MG63 (cell line): ENCODE results near the gene TMEM135. TPM values are rescaled to one million over a fixed set of nuclear protein-coding genes. Genes with fewer than 3 reads are reported as not detected.

Source experiments
- DNase-seq: peaks from one replicate; pipeline ENCODE4 v3.0.0-alpha.2; 2020
- H3K27me3 ChIP-seq: fragments of 250-450 bp; sonication (Bioruptor Pico); 2 replicates; pipeline ENCODE4 v1.5.1; 2020; ENCODE audit warnings: mild to moderate bottlenecking, moderate library complexity
- H3K36me3 ChIP-seq: fragments of 250-450 bp; sonication (Bioruptor Pico); 2 replicates; pipeline ENCODE4 v1.5.1; 2020; ENCODE audit warnings: mild to moderate bottlenecking, moderate library complexity
- H3K4me3 ChIP-seq: fragments of 250-450 bp; sonication (Bioruptor Pico); 2 replicates; pipeline ENCODE4 v1.5.1; 2020; ENCODE audit warnings: mild to moderate bottlenecking, moderate library complexity
- H3K9me3 ChIP-seq: fragments of 250-450 bp; sonication (Bioruptor Pico); 2 replicates; pipeline ENCODE4 v1.5.1; 2020; ENCODE audit warnings: mild to moderate bottlenecking, moderate library complexity
- total RNA-seq: library from RNA; depleted of rRNA; stranded (reverse); fragments of >200 nt; shearing (Covaris generic); gene quantifications from 2 replicates; pipeline ENCODE4 v1.2.3, GENCODE V29; 2014; ENCODE audit warnings: low replicate concordance; rRNA removed

The TMEM135 gene
- total RNA-seq, 1 experiment from 2014 or later, result 7.3 TPM

- H3K4me3 ChIP-seq, result peak overlapping the region; percentile 7; the same call in 1 of the 2 replicates
- H3K36me3 ChIP-seq, result no peaks in the 10 kb centered on the region
- H3K27me3 ChIP-seq, result no peaks in the 10 kb centered on the region
- peak; percentile 86 for DNase-seq
- no peaks in the 10 kb centered on the region for H3K9me3 ChIP-seq
These were observed 315.3 kb downstream of the TMEM135 start for GRCh38 chr11:87352759-87353707.

- Histone ChIP-seq H3K36me3 (no peaks in the 10 kb centered on the region), H3K9me3 (no peaks in the 10 kb centered on the region)
- DNase-seq, result no peak
These were observed 316.1 kb downstream of the TMEM135 start for GRCh38 chr11:87353771-87354345.

GRCh38 chr11:87355596-87355995 is 317.9 kb downstream of the TMEM135 start:
- Histone ChIP-seq H3K9me3 (no peaks in the 10 kb centered on the region), H3K36me3 (no peaks in the 10 kb centered on the region), H3K27me3 (no peaks in the 10 kb centered on the region), H3K4me3 (no peak overlapping the region)
- peak; percentile 12 for DNase-seq

More at GRCh38 chr11:87353771-87354345, 316.1 kb downstream of the TMEM135 start:
- H3K27me3 ChIP-seq, result no peaks in the 10 kb centered on the region
- no peak overlapping the region for H3K4me3 ChIP-seq

- no peaks in the 10 kb centered on the region for H3K27me3 ChIP-seq
- no peak overlapping the region for H3K4me3 ChIP-seq
- no peak for DNase-seq
- no peaks in the 10 kb centered on the region for H3K9me3 ChIP-seq
- H3K36me3 ChIP-seq, result no peaks in the 10 kb centered on the region
These were observed 318.7 kb downstream of the TMEM135 start for GRCh38 chr11:87356428-87356827.

GRCh38 chr11:87358461-87358860 is 320.7 kb downstream of the TMEM135 start:
- Histone ChIP-seq H3K36me3 (no peaks in the 10 kb centered on the region), H3K4me3 (no peak overlapping the region), H3K27me3 (no peaks in the 10 kb centered on the region), H3K9me3 (no peaks in the 10 kb centered on the region)
- DNase-seq, result no peak

- H3K9me3 ChIP-seq, result no peaks in the 10 kb centered on the region
- no peaks in the 10 kb centered on the region for H3K36me3 ChIP-seq
- no peak for DNase-seq
- no peaks in the 10 kb centered on the region for H3K27me3 ChIP-seq
- no peak overlapping the region for H3K4me3 ChIP-seq
These were observed 321.7 kb downstream of the TMEM135 start for GRCh38 chr11:87359401-87359800.

- Histone ChIP-seq H3K9me3 (no peaks in the 10 kb centered on the region), H3K27me3 (no peaks in the 10 kb centered on the region), H3K36me3 (no peaks in the 10 kb centered on the region), H3K4me3 (no peak overlapping the region)
- DNase-seq, result no peak
These were observed 324.2 kb downstream of the TMEM135 start for GRCh38 chr11:87361891-87362290.

GRCh38 chr11:87366346-87366745 is 328.6 kb downstream of the TMEM135 start:
- H3K4me3 ChIP-seq, result no peak overlapping the region
- H3K27me3 ChIP-seq, result no peaks in the 10 kb centered on the region
- no peaks in the 10 kb centered on the region for H3K36me3 ChIP-seq
- DNase-seq, result no peak
- H3K9me3 ChIP-seq, result no peaks in the 10 kb centered on the region

- Histone ChIP-seq H3K36me3 (no peaks in the 10 kb centered on the region), H3K27me3 (no peaks in the 10 kb centered on the region), H3K4me3 (no peak overlapping the region), H3K9me3 (no peaks in the 10 kb centered on the region)
- no peak for DNase-seq
These were observed 329.1 kb downstream of the TMEM135 start for GRCh38 chr11:87366763-87367405.

GRCh38 chr11:87368151-87368550 is 330.4 kb downstream of the TMEM135 start:
- H3K36me3 ChIP-seq, result no peaks in the 10 kb centered on the region
- DNase-seq, result no peak
- no peaks in the 10 kb centered on the region for H3K9me3 ChIP-seq
- no peaks in the 10 kb centered on the region for H3K27me3 ChIP-seq
- H3K4me3 ChIP-seq, result no peak overlapping the region

- no peaks in the 10 kb centered on the region for H3K27me3 ChIP-seq
- H3K4me3 ChIP-seq, result no peak overlapping the region
- H3K9me3 ChIP-seq, result no peaks in the 10 kb centered on the region
- no peaks in the 10 kb centered on the region for H3K36me3 ChIP-seq
- no peak for DNase-seq
These were observed 331.2 kb downstream of the TMEM135 start for GRCh38 chr11:87368858-87369480.

GRCh38 chr11:87369888-87370287 is 332.2 kb downstream of the TMEM135 start:
- Histone ChIP-seq H3K4me3 (no peak overlapping the region), H3K9me3 (no peaks in the 10 kb centered on the region), H3K36me3 (no peaks in the 10 kb centered on the region), H3K27me3 (no peaks in the 10 kb centered on the region)
- DNase-seq, result no peak

GRCh38 chr11:87372065-87372464 is 334.3 kb downstream of the TMEM135 start:
- Histone ChIP-seq H3K36me3 (no peaks in the 10 kb centered on the region), H3K9me3 (no peaks in the 10 kb centered on the region), H3K4me3 (no peak overlapping the region), H3K27me3 (no peaks in the 10 kb centered on the region)
- no peak for DNase-seq

Other genes starting within 250 kb of the TMEM135 start
- 19.9 and 37.4 TPM in 2 replicates for gene PRSS23, start 237.4 kb upstream of the TMEM135 start, total RNA-seq
- 0.16 and 0.99 TPM in 2 replicates for gene FZD4, start 82.5 kb upstream of the TMEM135 start, total RNA-seq